Fibroblast of lung (primary cell): ENCODE results near the gene AIMP1. TPM values are rescaled to one million over a fixed set of nuclear protein-coding genes. Genes with fewer than 3 reads are reported as not detected.

Experiments used
- DNase-seq, 2 donors: peaks; one replicate each; pipeline versions ENCODE4 v3.0.0 to v3.0.0-alpha.2; 2010; ENCODE audit warnings: low read depth in 2 of 2
- H2AFZ ChIP-seq: 2 replicates; pipeline ENCODE4 v1.5.1; 2012; ENCODE audit warnings: low read length, control low read depth, inconsistent platforms
- H3K27ac ChIP-seq: 2 replicates; pipeline ENCODE4 v1.5.1; 2011; ENCODE audit warnings: low read length, control low read depth; ENCODE audit not compliant: insufficient read depth
- H3K27me3 ChIP-seq: 2 replicates; pipeline ENCODE4 v1.5.1; 2011; ENCODE audit warnings: mild to moderate bottlenecking, low read length; ENCODE audit not compliant: control insufficient read depth, insufficient read depth
- H3K36me3 ChIP-seq: 2 replicates; pipeline ENCODE4 v1.5.1; 2011; ENCODE audit warnings: low read length; ENCODE audit not compliant: control insufficient read depth, insufficient read depth
- H3K4me1 ChIP-seq: 2 replicates; pipeline ENCODE4 v1.5.1; 2011; ENCODE audit warnings: low read length; ENCODE audit not compliant: control insufficient read depth, insufficient read depth; ENCODE audit errors: extremely low read depth
- H3K4me2 ChIP-seq: 2 replicates; pipeline ENCODE4 v1.5.1; 2011; ENCODE audit warnings: low read length, control low read depth; ENCODE audit not compliant: insufficient read depth; ENCODE audit errors: extremely low read depth
- H3K4me3 ChIP-seq, 4 experiments: fragments of 200-600 bp in 1 of 4; sonication (generic) in 1 of 4; replicated peaks in 1 of 4; 2 replicates each; pipeline ENCODE4 v1.5.1; 2011 to 2016; ENCODE audit warnings: low read length in 4 of 4, low read depth in 3 of 4, mild to moderate bottlenecking in 3 of 4, control low read depth in 2 of 4, inconsistent platforms in 1 of 4, mixed read lengths in 1 of 4; ENCODE audit not compliant: insufficient read depth in 1 of 4; ENCODE audit errors: control extremely low read depth in 1 of 4
- H3K79me2 ChIP-seq: 2 replicates; pipeline ENCODE4 v1.5.1; 2012; ENCODE audit warnings: mild to moderate bottlenecking, low read length, inconsistent platforms; ENCODE audit not compliant: control insufficient read depth, insufficient read depth
- H3K9ac ChIP-seq: 2 replicates; pipeline ENCODE4 v1.5.1; 2011; ENCODE audit warnings: mild to moderate bottlenecking, low read length, control low read depth; ENCODE audit not compliant: insufficient read depth
- H3K9me3 ChIP-seq: 2 replicates; pipeline ENCODE4 v1.5.1; 2012; ENCODE audit warnings: low read depth, low read length; ENCODE audit not compliant: control insufficient read depth, insufficient read depth
- H4K20me1 ChIP-seq: 2 replicates; pipeline ENCODE4 v1.5.1; 2011; ENCODE audit warnings: low read length; ENCODE audit not compliant: control insufficient read depth, insufficient read depth; ENCODE audit errors: extremely low read depth
- CTCF ChIP-seq, 2 donors: IDR thresholded peaks in 1 of 2; conservative IDR thresholded peaks in 1 of 2; 1 replicate in 1 of 2; 2 replicates in 1 of 2; pipeline ENCODE4 v1.5.1; 2011 to 2012; ENCODE audit warnings: low read length in 2 of 2, control low read depth in 1 of 2, inconsistent platforms in 1 of 2, low read depth in 1 of 2, mild to moderate bottlenecking in 1 of 2
- EZH2 ChIP-seq: IDR thresholded peaks from 2 replicates; pipeline ENCODE4 v1.5.1; 2012; ENCODE audit warnings: low read length, control low read depth, mild to moderate bottlenecking; ENCODE audit errors: missing control alignments
- polyA plus RNA-seq, 2 donors: library from polyadenylated mRNA; depleted of rRNA in 1 of 2; stranded (reverse) in 1 of 2; unstranded in 1 of 2; fragments of >200 nt; gene quantifications; 2 replicates each; pipeline ENCODE4 v1.2.1, GENCODE V29; 2011 to 2012; ENCODE audit warnings: missing spikeins in 1 of 2
- total RNA-seq: library from RNA; depleted of rRNA; stranded (reverse); fragments of >200 nt; gene quantifications from 2 replicates; pipeline ENCODE4 v1.2.1, GENCODE V29; 2014

Gene AIMP1
- total and polyA plus RNA-seq, 2 donors (not counting 1 experiment from before 2014, with no cell fraction given) = 28.2 to 48.4 TPM

- Histone ChIP-seq H4K20me1 (no peaks in the 10 kb centered on the region), H3K27ac (no peak overlapping the region), H2AFZ (no peak overlapping the region), H3K79me2 (no peaks in the 10 kb centered on the region), H3K27me3 (no peaks in the 10 kb centered on the region), H3K36me3 (no peaks in the 10 kb centered on the region), H3K4me3 (no peak overlapping the region), H3K4me2 (peak overlapping the region; percentile 15), H3K9ac (no peak overlapping the region), H3K4me1 (no peaks in the 10 kb centered on the region), H3K9me3 (no peaks in the 10 kb centered on the region)
- DNase-seq = no peak
- TF ChIP-seq CTCF (conservative IDR thresholded peaks at IDR 0.05 in 1 of 2, IDR thresholded peaks at IDR 0.05 in 1 of 2; ENCODE audit: low read depth in 1 of 2, low read length in 2 of 2) (no peak), EZH2 (no peak)
Measured at GRCh38 chr4:106302062-106302438, 14.3 kb upstream of the AIMP1 start.

- TF ChIP-seq EZH2 (no peak), CTCF (conservative IDR thresholded peaks at IDR 0.05 in 1 of 2, IDR thresholded peaks at IDR 0.05 in 1 of 2; ENCODE audit: low read depth in 1 of 2, low read length in 2 of 2) (no peak)
- H3K4me2 ChIP-seq = no peak overlapping the region
Measured at GRCh38 chr4:106303548-106304281, 12.6 kb upstream of the AIMP1 start.

GRCh38 chr4:106304632-106305031, 11.7 kb upstream of the AIMP1 start:
- DNase-seq = peak in 1 of 2 donors; percentile 5
- H3K36me3 ChIP-seq = no peaks in the 10 kb centered on the region
- H3K27me3 ChIP-seq = no peaks in the 10 kb centered on the region
- no peak overlapping the region for H2AFZ ChIP-seq
- no peaks in the 10 kb centered on the region for H3K9me3 ChIP-seq
- H3K4me3 ChIP-seq = no peak overlapping the region
- H3K4me1 ChIP-seq = no peaks in the 10 kb centered on the region
- TF ChIP-seq EZH2 = no peak
- TF ChIP-seq CTCF (conservative IDR thresholded peaks at IDR 0.05 in 1 of 2, IDR thresholded peaks at IDR 0.05 in 1 of 2; ENCODE audit: low read depth in 1 of 2, low read length in 2 of 2) = no peak
- H3K4me2 ChIP-seq = no peak overlapping the region
- no peaks in the 10 kb centered on the region for H3K79me2 ChIP-seq
- H3K9ac ChIP-seq = no peak overlapping the region
- no peak overlapping the region for H3K27ac ChIP-seq
- H4K20me1 ChIP-seq = no peaks in the 10 kb centered on the region

More at GRCh38 chr4:106303548-106304281, 12.6 kb upstream of the AIMP1 start:
- no peaks in the 10 kb centered on the region for H3K27me3 ChIP-seq
- no peaks in the 10 kb centered on the region for H3K79me2 ChIP-seq
- H3K36me3 ChIP-seq = no peaks in the 10 kb centered on the region
- no peaks in the 10 kb centered on the region for H4K20me1 ChIP-seq
- H2AFZ ChIP-seq = no peak overlapping the region
- H3K9me3 ChIP-seq = no peaks in the 10 kb centered on the region
- DNase-seq = no peak
- H3K27ac ChIP-seq = no peak overlapping the region
- no peaks in the 10 kb centered on the region for H3K4me1 ChIP-seq
- H3K9ac ChIP-seq = no peak overlapping the region
- no peak overlapping the region for H3K4me3 ChIP-seq
